HG03521 (cell line): ENCODE measurements around the gene SYNGR2.
A peak's percentile ranks its signal among the peaks of the same experiment; 100 is the strongest.
"Not testable (repeated sequence)": the region's sequence is repeated elsewhere in the genome, so short reads cannot be mapped to it uniquely, and the experiment has no call there.

Experiments
- ATAC-seq: cut with Tn5 transposase; IDR thresholded peaks from one replicate; pipeline ENCODE4 v1.9.1; 2021; ENCODE audit warnings: mild to moderate bottlenecking, moderate library complexity; ENCODE audit not compliant: unreplicated experiment

The SYNGR2 gene

DNA sequence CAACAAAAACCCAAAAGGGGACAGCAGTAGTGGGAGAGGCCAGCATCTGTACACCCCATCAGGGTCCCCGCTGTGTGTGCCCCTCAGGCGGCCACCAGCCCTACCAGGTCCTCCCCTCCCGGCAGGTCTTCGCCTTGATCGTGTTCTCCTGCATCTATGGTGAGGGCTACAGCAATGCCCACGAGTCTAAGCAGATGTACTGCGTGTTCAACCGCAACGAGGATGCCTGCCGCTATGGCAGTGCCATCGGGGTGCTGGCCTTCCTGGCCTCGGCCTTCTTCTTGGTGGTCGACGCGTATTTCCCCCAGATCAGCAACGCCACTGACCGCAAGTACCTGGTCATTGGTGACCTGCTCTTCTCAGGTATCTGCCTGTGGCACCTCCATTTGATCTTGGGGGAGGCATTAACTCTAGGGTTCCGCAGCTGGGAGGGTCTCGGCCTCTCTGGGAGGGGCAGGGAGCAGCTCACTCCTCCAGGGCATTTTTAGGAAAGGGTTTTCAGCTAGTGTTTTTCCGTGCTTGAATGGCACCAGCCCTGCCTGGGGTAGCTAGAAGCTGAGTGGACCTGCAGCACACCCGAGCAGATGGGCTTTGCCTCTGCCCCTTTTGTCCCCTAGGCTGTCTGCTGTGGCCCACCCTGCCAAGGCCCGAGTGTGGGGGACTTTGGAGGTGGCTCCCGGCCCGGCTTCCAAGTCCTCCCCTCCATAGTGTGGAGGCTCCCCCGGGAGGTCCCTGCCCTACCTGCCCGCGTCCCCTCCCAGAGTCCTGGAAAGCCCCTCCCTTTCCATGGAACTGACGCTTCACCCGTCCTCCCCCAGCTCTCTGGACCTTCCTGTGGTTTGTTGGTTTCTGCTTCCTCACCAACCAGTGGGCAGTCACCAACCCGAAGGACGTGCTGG lies 2.6 kb downstream of the SYNGR2 start:
- no peak for ATAC-seq

- not testable (repeated sequence) for ATAC-seq
These were observed 3.3 kb downstream of the SYNGR2 start for GRCh38 chr17:78171591-78172248.

GRCh38 chr17:78172249-78173051 lies 4.1 kb downstream of the SYNGR2 start:
- ATAC-seq, result no peak

- ATAC-seq, result peak; percentile 33
These were observed 4.8 kb downstream of the SYNGR2 start for GRCh38 chr17:78173097-78173715.

DNA sequence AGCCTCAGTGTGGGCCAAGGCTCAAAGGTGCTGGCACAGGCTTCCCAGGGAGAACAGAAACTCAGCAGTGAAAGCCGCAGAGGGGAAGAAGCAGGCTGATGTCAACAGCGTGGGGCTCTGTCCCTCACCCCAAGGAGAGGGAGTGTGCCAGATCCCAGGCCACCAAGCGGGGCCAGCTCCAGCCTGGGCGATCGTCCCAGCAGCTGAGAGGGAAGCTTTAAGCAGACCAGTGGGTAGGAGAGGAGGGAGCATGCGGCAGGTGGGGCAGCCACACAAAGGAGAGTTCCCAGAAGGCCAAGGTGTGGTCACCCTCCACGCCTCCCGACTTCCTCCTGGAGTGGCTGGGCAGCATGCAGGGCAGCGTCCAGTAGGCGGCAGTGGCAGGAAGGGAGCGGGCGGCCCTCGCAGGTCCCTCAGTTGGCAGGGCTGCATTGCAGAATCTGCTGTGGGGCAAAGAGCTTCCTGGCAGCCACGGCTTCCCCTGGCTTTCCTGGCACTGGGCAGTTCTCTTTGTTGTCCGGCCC lies 6.0 kb downstream of the SYNGR2 start:
- no peak for ATAC-seq

DNA sequence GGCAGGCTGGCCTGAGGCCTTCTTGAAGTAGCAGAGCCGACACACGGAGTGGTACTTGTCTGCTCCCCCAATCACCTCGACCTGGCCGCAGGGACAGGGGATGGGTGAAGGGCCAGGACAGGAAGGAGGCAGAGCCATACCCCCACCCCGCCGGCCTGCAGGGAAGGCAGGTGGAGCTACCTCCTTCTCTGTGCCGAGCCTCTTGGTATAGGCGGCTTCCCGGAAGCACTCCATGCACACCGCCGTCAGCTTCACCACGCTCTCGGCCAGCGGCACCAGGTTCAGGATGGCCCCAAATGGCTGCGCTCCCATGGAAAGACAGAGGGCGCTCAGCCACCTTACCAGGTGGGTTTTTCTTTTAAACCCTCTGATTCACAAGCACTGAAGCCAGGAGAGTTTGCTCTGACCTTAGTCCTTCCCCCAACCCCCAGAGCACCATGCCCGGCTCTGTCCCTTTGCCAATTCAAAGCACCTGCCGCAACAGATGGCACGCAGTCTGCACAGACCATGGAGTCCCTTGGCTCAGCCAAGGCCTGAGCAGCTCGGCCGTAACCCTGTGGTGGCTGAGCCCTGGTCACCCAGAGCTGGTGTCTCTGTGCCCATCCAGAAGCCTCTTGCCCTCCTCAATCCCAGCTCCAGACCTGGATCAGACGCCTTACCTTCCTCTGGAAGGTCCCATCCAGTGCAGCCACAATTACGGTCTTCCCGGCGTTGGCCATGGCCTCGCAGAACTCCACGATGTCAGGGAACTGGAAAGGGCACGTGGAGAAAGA lies 6.7 kb downstream of the SYNGR2 start:
- no peak for ATAC-seq

DNA sequence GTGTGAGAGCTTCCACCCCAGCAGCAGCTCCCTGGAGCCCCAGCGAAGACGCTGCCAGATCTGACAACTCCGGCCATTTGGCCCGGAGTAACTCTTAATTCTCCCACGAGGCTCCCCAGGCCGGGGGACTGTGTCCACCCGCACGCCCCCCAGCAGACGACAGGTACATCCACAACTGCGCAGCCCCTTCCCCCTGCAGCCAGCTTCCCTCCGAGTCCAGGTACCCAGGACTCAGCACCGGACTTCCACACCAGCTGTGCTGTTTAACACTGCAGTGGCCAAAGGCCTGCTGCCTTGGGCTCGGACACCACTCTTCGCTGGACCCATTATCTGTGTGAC lies 7.2 kb downstream of the SYNGR2 start:
- ATAC-seq, result no peak

DNA sequence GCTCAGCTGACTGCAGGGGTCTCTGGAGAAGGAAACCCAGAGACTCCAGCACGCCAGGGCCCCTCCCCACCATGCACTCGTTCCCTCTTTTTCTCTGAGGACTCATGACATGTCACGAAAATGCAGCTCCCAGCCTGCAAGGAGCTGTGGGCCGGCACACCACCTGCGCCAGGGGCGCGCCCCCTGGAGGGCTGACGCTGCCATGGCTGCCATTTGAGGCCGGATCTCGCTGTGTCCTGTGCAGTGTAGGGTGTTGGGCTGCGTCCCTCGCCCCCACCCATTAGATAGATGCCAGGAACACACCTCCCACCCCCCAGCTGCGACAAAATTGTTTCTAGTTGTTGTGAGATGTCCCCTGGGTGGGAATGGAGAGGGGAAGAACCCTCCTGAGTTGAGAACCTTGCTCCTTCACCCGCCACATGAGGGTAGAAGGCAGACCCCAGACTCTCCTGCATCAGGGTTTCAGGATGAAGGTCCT lies 8.2 kb downstream of the SYNGR2 start:
- ATAC-seq, result no peak

- ATAC-seq, result no peak
These were observed 11.0 kb downstream of the SYNGR2 start for GRCh38 chr17:78179372-78179771.

DNA sequence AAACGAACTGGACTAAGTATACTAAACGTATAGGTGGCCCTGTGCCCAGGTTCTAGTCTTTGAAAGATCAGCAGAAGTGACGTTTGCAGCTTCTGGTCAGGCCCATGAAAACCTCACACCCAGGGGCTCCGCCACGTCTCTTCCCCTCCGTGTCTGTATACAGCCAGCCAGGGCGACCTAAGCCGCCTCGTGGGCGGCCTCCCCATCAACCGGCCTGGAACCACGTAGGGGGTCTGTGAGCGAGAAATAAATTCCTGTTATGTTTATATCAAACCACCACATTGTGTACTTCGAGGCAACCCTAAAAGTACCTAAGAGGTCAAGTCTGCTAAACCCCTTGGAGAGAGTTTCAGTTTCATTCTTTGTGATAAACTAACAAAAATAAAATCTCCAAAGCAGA lies 11.7 kb downstream of the SYNGR2 start:
- no peak for ATAC-seq

DNA sequence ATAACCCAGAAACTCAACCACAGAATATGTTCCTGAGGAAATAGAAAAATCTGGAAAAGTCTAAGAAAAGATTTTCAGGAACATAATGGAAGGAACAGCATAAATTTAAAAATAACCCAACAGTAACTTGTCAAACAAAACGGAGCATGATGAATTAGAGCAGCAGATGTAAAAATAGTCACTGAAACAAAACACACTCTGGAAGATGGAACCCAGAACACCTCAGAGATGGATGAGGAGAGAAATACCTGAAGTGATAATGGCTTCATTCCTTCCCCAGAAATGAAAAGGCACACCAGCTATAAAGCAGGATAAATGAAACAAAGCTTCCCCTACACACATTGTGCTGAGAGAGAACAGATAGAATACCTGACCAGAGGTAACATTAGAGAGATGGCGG lies 12.1 kb downstream of the SYNGR2 start:
- ATAC-seq, result no peak

GRCh38 chr17:78182504-78182903 lies 14.1 kb downstream of the SYNGR2 start:
- ATAC-seq, result no peak

DNA sequence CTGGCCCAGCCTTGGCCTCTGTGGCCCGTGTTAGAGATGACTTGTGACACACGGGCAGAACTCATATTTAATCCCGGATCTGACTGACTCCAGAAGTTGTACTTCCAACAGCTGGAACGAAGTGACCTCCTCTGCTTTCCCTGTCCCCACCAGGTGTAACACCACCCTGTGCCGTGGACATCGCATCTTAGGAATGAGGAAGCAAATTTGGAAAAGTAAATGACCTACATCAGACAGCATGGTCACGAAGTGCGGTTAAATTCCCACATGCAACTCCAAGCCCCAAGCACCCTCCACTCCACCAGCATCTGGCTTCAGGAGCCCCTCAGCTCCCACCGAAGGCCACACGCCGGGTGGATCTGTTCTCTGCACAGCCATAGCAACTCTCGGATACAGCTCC lies 15.5 kb downstream of the SYNGR2 start:
- no peak for ATAC-seq

DNA sequence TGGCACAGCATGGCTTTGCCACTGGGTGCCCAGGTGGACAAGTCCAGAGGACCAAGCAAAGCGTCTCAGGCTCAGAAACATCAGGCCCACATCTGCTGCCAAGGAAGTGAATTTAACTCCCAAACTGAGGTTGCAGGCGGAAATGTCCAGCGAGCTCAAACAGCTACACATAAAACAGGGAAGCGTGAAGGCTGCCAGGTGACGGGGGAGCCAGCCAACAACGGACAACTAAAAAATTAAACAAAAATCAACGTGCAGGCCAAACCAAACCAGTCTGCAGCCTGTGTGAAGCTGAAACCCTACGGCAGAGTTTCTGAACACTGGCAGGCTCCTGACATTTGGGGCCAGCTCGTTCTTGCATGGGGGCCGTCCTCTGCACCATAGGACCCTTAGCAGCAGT lies 16.0 kb downstream of the SYNGR2 start:
- no peak for ATAC-seq

DNA sequence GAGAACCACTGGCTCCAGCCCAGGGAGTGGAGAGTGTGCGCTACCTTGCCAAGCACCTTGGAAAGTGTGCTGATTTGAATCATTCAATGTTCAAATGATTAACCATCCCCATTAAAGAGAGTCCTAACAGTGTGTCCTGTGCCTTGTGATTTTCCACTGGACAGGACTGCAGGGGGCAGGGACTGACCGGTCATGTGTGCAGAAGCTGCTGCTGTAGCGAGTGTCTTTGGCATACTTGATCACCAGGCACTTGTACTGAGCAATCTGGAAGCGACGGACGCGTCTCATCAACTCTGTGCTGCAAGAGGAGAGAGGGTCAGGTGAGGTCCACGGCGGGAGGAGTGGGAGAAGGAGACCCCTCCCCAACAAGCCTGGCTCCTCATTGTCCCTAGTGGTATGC lies 16.5 kb downstream of the SYNGR2 start:
- ATAC-seq, result no peak

DNA sequence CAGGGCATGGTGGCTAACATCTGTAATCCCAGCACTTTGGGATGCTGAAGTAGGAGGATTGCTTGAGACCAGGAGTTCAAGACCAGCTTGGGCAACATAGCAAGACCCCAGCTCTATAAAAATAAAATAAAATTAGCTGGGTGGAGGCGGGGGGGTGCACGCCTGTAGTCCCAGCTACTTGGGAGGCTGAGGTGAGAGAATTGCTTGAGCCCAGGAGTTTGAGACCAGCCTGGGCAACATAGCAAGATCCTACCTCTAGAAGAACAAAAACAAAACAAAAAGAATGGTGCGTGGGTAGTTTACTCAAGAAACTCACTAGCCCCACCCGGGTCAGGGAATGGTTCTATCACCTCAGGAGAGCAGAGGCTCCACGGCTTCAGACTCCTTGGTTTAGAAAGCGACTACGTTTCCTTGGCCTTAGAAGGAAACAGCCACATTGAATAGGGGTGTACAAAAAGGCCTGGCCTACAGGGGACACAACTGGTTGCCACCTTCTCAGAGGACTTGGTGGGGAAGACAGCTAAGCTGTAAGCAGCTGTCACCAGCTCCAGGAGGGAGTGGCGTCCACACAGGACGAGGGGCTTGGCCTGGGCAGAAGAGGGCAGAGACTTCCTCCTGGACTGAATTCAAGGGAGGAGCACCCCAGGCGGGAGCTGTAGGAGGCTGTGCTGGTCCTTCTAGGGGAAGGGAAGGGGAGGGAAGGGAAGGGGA lies 17.8 kb downstream of the SYNGR2 start:
- no peak for ATAC-seq

GRCh38 chr17:78186692-78187595 lies 18.6 kb downstream of the SYNGR2 start, which contains the start of the genes AFMID and TK1:
TSS of gene AFMID (plus strand) at chr17:78187362. CDS start at chr17:78187371, 9 bp downstream.
TSS of gene TK1 (minus strand) at chr17:78187052. CDS start at chr17:78186994, 58 bp downstream.
- ATAC-seq, result peak; percentile 90

GRCh38 chr17:78196716-78197115 lies 28.3 kb downstream of the SYNGR2 start:
- no peak for ATAC-seq
